Endothelial cell of umbilical vein (primary cell): ENCODE measurements around the gene TLR9. TPM values are rescaled to one million over a fixed set of nuclear protein-coding genes. Genes with fewer than 3 reads are reported as not detected.

Source experiments
- BruUV-seq: library from RNA; stranded (reverse); fragments of 400-500 nt; replicated peaks from 2 replicates; lab custom pipeline; 2021; lab: Mats Ljungman, UMichigan
- CTCF ChIA-PET: fragments of 300-600, 350-600 bp; sonication (Branson Sonifier 250); formaldehyde crosslinking; loops from one replicate; lab custom pipeline; 2021; ENCODE audit warnings: antibody characterized with exemption, inconsistent platforms; lab: Charles Lee
- POLR2A ChIA-PET: fragments of 300-600, 350-600 bp; sonication (Branson Sonifier 250); formaldehyde crosslinking; loops from one replicate; lab custom pipeline; 2021; ENCODE audit warnings: antibody characterized with exemption, inconsistent platforms; lab: Charles Lee
- DNase-seq: peaks from one replicate; pipeline ENCODE4 v3.0.0-alpha.2; 2011; ENCODE audit warnings: low read depth, low spot score
- FAIRE-seq: peaks from 2 replicates; lab custom pipeline; 2011; peaks lifted over from hg19 to GRCh38; lab: Jason Lieb, UNC
- H2AFZ ChIP-seq: 2 replicates; pipeline ENCODE4 v1.6.0; 2012; ENCODE audit warnings: low read depth, low read length, control low read depth, inconsistent platforms
- H3K27ac ChIP-seq: 2 replicates; pipeline ENCODE4 v1.5.1; 2011; ENCODE audit warnings: low read depth, mild to moderate bottlenecking, control low read depth, low read length, moderate library complexity; ENCODE audit not compliant: insufficient read depth
- H3K27me3 ChIP-seq, 2 experiments: 2 replicates each; pipeline versions ENCODE4 v1.6.0 to v1.6.1; 2011; ENCODE audit warnings: low read length in 2 of 2, mixed read lengths in 1 of 2; ENCODE audit not compliant: control insufficient read depth in 2 of 2, insufficient read depth in 2 of 2
- H3K36me3 ChIP-seq, 2 experiments: 2 replicates in 1 of 2; 3 replicates in 1 of 2; pipeline ENCODE4 v1.5.1; 2011; ENCODE audit warnings: low read length in 2 of 2, mild to moderate bottlenecking in 1 of 2, moderate library complexity in 1 of 2; ENCODE audit not compliant: control insufficient read depth in 2 of 2, insufficient read depth in 2 of 2; ENCODE audit errors: extremely low read depth in 1 of 2
- H3K4me1 ChIP-seq: 3 replicates; pipeline ENCODE4 v1.5.1; 2011; ENCODE audit warnings: mild to moderate bottlenecking, low read length; ENCODE audit not compliant: control insufficient read depth, insufficient read depth; ENCODE audit errors: extremely low read depth
- H3K4me2 ChIP-seq: 2 replicates; pipeline ENCODE4 v1.6.1; 2011; ENCODE audit warnings: low read length, control low read depth, mixed read lengths; ENCODE audit not compliant: insufficient read depth
- H3K4me3 ChIP-seq, 3 experiments: fragments of 200-600 bp in 1 of 3; sonication (generic), shearing (Covaris generic) in 1 of 3; replicated peaks in 1 of 3; 2 replicates each; pipeline ENCODE4 v1.5.1; 2011 to 2016; ENCODE audit warnings: control low read depth in 3 of 3, low read length in 3 of 3, mild to moderate bottlenecking in 2 of 3, inconsistent platforms in 1 of 3, low read depth in 1 of 3, moderate library complexity in 1 of 3; ENCODE audit not compliant: insufficient read depth in 1 of 3
- H3K79me2 ChIP-seq: 2 replicates; pipeline ENCODE4 v1.6.0; 2012; ENCODE audit warnings: low read length, inconsistent platforms; ENCODE audit not compliant: control insufficient read depth, insufficient read depth
- H3K9ac ChIP-seq: replicated peaks from 2 replicates; pipeline ENCODE3; 2011; ENCODE audit warnings: low read length, control low read depth; ENCODE audit not compliant: insufficient read depth; ENCODE audit errors: extremely low read depth
- H3K9me1 ChIP-seq: replicated peaks from 3 replicates; pipeline ENCODE4 v1.6.0; 2011; ENCODE audit warnings: mild to moderate bottlenecking, low read length; ENCODE audit not compliant: control insufficient read depth, insufficient read depth; ENCODE audit errors: extremely low read depth
- H3K9me3 ChIP-seq: replicated peaks from 2 replicates; pipeline ENCODE4 v1.5.1; 2012; ENCODE audit warnings: low read length, inconsistent platforms; ENCODE audit not compliant: control insufficient read depth, insufficient read depth
- H4K20me1 ChIP-seq: replicated peaks from 2 replicates; pipeline ENCODE3; 2011; ENCODE audit warnings: mild to moderate bottlenecking, low read length; ENCODE audit not compliant: control insufficient read depth, insufficient read depth; ENCODE audit errors: extremely low read depth
- EZH2 ChIP-seq: IDR thresholded peaks from 2 replicates; pipeline ENCODE4 v1.6.1; 2012; ENCODE audit warnings: borderline replicate concordance, low read depth, mild to moderate bottlenecking, moderate library complexity, low read length, inconsistent platforms; ENCODE audit not compliant: severe bottlenecking
- FOS ChIP-seq: IDR thresholded peaks from 2 replicates; pipeline ENCODE4 v1.6.1; 2011; ENCODE audit warnings: mild to moderate bottlenecking, low read length, moderate library complexity, borderline replicate concordance; ENCODE audit not compliant: insufficient read depth
- GATA2 ChIP-seq: IDR thresholded peaks from 2 replicates; pipeline ENCODE4 v1.7.0; 2011; ENCODE audit warnings: low read depth, mild to moderate bottlenecking, moderate library complexity, mixed read lengths, low read length; ENCODE audit not compliant: insufficient read length, insufficient read depth
- JUN ChIP-seq: IDR thresholded peaks from 2 replicates; pipeline ENCODE4 v1.6.1; 2011; ENCODE audit warnings: borderline replicate concordance, low read depth; ENCODE audit not compliant: insufficient read length, insufficient read depth
- MYC ChIP-seq: IDR thresholded peaks from one replicate; pipeline ENCODE4 v1.6.1; 2011; ENCODE audit warnings: mild to moderate bottlenecking, low read depth, low read length
- POLR2A ChIP-seq: IDR thresholded peaks from 2 replicates; pipeline ENCODE4 v1.6.1; 2012; ENCODE audit warnings: low read depth, mild to moderate bottlenecking, control low read depth, low read length
- POLR2AphosphoS5 ChIP-seq: IDR thresholded peaks from 2 replicates; pipeline ENCODE4 v1.6.1; 2012; ENCODE audit warnings: low read depth, mild to moderate bottlenecking, control low read depth, low read length, moderate library complexity; ENCODE audit not compliant: insufficient read depth
- dilution Hi-C: fragments of 300-500 bp; cut with MboI; formaldehyde crosslinking; loops from one replicate; pipeline ENCODE4 v1.15.0; 2019; ENCODE audit warnings: low sequenced_read_pairs; ENCODE audit not compliant: extremely low pct_ligation_motif_present
- intact Hi-C: fragments of 100-400 bp; cut with micrococcal nuclease; formaldehyde crosslinking; loops from one replicate; pipeline ENCODE4 v1.10.0; 2022
- polyA plus RNA-seq, 4 experiments: library from polyadenylated mRNA; depleted of rRNA in 3 of 4; stranded (reverse) in 3 of 4; unstranded in 1 of 4; fragments of >200 nt; gene quantifications; 2 replicates each; pipeline versions ENCODE4 v1.2.1 to v1.2.3, GENCODE V29; 2011 to 2012; ENCODE audit warnings: missing spikeins in 1 of 4
- total RNA-seq: library from RNA; stranded (reverse); gene quantifications from 2 replicates; pipeline ENCODE4 v1.2.3, GENCODE V29; 2021
- TF ChIP-seq, protein P1 (sequence below): IDR thresholded peaks from 2 replicates; pipeline ENCODE4 v1.6.1; 2011; ENCODE audit not compliant: insufficient read depth, insufficient read length
- TF ChIP-seq, protein P2 (sequence below), 2 donors: IDR thresholded peaks; 1 replicate in 1 of 2; 2 replicates in 1 of 2; pipeline ENCODE4 v1.5.1; 2011; ENCODE audit warnings: low read length in 2 of 2, mild to moderate bottlenecking in 2 of 2, moderate library complexity in 2 of 2, control low read depth in 1 of 2, inconsistent platforms in 1 of 2, low read depth in 1 of 2; ENCODE audit not compliant: insufficient read depth in 1 of 2; ENCODE audit errors: extremely low read depth in 1 of 2

The TLR9 gene
- total and polyA plus RNA-seq, 2 donors (not counting 3 experiments of a cell fraction or from before 2014, with no cell fraction given) = not detected

DNA sequence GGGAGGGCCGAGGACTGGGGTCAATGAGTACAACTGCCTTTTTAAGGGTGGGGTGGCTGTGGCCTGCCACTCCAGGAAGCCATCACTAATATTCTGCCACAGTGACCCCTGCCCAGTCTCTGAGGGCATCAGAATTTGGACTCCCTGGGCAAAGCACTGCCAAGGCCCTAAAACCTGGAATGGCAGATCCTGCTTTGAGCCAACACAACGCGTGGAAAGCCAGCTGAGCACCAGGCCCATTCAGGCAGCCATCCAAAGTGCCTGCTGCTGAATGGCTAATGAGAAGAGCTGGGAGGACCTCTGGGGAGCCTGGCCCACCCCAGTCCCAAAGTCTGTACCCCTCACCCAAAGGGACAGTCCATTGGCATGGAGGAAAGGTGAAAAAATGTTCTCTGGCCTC lies 8.5 kb upstream of the TLR9 start:
- POLR2A ChIA-PET = no interaction called here
- H3K9ac ChIP-seq = no peak overlapping the region

DNA sequence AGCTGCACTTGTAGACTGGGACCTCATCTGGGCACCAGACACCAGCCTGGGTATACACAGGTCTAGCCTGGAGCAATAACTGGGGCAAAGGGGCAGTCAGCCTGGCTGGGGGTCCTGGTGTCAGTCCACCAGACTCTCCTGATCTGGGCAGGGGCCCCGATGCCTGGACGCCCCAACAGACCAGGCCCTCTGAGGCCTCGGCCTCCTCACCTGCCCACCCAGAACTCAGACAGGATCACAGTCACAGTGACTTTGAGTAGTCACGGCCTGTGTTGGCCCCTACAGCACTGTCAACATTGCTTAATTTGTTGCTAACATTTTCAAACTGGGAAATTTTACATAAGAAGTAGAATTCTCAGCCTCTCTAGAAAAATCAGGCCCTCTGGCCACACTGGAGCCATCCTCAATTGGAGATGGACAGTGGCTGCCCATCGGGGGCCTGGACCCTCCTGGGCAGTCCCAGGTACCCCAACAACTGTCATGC lies 7.7 kb upstream of the TLR9 start:
- TF ChIP-seq, protein P1, sequence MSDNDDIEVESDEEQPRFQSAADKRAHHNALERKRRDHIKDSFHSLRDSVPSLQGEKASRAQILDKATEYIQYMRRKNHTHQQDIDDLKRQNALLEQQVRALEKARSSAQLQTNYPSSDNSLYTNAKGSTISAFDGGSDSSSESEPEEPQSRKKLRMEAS = no peak
- TF ChIP-seq, protein P2, sequence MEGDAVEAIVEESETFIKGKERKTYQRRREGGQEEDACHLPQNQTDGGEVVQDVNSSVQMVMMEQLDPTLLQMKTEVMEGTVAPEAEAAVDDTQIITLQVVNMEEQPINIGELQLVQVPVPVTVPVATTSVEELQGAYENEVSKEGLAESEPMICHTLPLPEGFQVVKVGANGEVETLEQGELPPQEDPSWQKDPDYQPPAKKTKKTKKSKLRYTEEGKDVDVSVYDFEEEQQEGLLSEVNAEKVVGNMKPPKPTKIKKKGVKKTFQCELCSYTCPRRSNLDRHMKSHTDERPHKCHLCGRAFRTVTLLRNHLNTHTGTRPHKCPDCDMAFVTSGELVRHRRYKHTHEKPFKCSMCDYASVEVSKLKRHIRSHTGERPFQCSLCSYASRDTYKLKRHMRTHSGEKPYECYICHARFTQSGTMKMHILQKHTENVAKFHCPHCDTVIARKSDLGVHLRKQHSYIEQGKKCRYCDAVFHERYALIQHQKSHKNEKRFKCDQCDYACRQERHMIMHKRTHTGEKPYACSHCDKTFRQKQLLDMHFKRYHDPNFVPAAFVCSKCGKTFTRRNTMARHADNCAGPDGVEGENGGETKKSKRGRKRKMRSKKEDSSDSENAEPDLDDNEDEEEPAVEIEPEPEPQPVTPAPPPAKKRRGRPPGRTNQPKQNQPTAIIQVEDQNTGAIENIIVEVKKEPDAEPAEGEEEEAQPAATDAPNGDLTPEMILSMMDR (IDR thresholded peaks at IDR 0.05; ENCODE audit: extremely low read depth in 1 of 2, insufficient read depth in 1 of 2, low read depth in 1 of 2, low read length in 2 of 2) = no peak
- TF ChIP-seq EZH2 (no peak), JUN (no peak), MYC (no peak), POLR2A (no peak), POLR2AphosphoS5 (no peak), FOS (no peak), GATA2 (no peak)
- BruUV-seq = no TSS peak
- no peak overlapping the region for H3K27ac ChIP-seq
- H2AFZ ChIP-seq = no peak overlapping the region
- H3K9ac ChIP-seq = no peak overlapping the region
- intact Hi-C loops (no loop called here), dilution Hi-C loops (no loop called here)
- no peaks in the 10 kb centered on the region for H4K20me1 ChIP-seq
- peaks cover 28% of the 10 kb centered on the region for H3K79me2 ChIP-seq
- FAIRE-seq = no peak
- no peaks in the 10 kb centered on the region for H3K9me3 ChIP-seq
- no peak for DNase-seq
- no peak overlapping the region for H3K4me2 ChIP-seq
- ChIA-PET CTCF (interaction anchor here (1.2 to 5.3 kb wide), 9 partner anchors 13 to 152 kb away, joined by 3 to 91 read pairs (median 15); partner anchors contain the start of gene WDR82), POLR2A (no interaction called here)
- peaks cover 14 to 27% of the 10 kb centered on the region in 2 experiments for H3K36me3 ChIP-seq
- H3K9me1 ChIP-seq = no peaks in the 10 kb centered on the region
- H3K4me3 ChIP-seq = no peak overlapping the region
- peaks cover 11% of the 10 kb centered on the region for H3K4me1 ChIP-seq
- H3K27me3 ChIP-seq = no peaks in the 10 kb centered on the region

More for the DNA sequence above, 8.5 kb upstream of the TLR9 start:
- TF ChIP-seq POLR2AphosphoS5 (no peak), EZH2 (no peak), FOS (no peak), MYC (no peak), POLR2A (no peak)
- TF ChIP-seq, protein P2 (IDR thresholded peaks at IDR 0.05; ENCODE audit: extremely low read depth in 1 of 2, insufficient read depth in 1 of 2, low read depth in 1 of 2, low read length in 2 of 2) = no peak
- Histone ChIP-seq H3K4me1 (peaks cover 13% of the 10 kb centered on the region), H3K27me3 (no peaks in the 10 kb centered on the region), H3K9me1 (no peaks in the 10 kb centered on the region), H3K9me3 (no peaks in the 10 kb centered on the region), H3K79me2 (peaks cover 34% of the 10 kb centered on the region), H3K27ac (no peak overlapping the region), H3K4me3 (no peak overlapping the region), H3K36me3 (peaks cover 14 to 25% of the 10 kb centered on the region in 2 experiments), H4K20me1 (no peaks in the 10 kb centered on the region), H3K4me2 (no peak overlapping the region), H2AFZ (no peak overlapping the region)
- CTCF ChIA-PET = interaction anchor here (4.5 to 7.3 kb wide), 3 partner anchors 12 to 105 kb away, joined by 46 to 104 read pairs (median 49); partner anchors contain the start of genes TLR9 and WDR82
- DNase-seq (no peak), FAIRE-seq (no peak)
- BruUV-seq = no TSS peak
- intact Hi-C loops (no loop called here), dilution Hi-C loops (no loop called here)
